ENCODE measurements around the gene ST14. TPM values are rescaled to one million over a fixed set of nuclear protein-coding genes. Genes with fewer than 3 reads are reported as not detected.
A peak's percentile ranks its signal among the peaks of the same experiment; 100 is the strongest.

Gene ST14
- polyA plus RNA-seq, 1 experiment, result not detected

DNA sequence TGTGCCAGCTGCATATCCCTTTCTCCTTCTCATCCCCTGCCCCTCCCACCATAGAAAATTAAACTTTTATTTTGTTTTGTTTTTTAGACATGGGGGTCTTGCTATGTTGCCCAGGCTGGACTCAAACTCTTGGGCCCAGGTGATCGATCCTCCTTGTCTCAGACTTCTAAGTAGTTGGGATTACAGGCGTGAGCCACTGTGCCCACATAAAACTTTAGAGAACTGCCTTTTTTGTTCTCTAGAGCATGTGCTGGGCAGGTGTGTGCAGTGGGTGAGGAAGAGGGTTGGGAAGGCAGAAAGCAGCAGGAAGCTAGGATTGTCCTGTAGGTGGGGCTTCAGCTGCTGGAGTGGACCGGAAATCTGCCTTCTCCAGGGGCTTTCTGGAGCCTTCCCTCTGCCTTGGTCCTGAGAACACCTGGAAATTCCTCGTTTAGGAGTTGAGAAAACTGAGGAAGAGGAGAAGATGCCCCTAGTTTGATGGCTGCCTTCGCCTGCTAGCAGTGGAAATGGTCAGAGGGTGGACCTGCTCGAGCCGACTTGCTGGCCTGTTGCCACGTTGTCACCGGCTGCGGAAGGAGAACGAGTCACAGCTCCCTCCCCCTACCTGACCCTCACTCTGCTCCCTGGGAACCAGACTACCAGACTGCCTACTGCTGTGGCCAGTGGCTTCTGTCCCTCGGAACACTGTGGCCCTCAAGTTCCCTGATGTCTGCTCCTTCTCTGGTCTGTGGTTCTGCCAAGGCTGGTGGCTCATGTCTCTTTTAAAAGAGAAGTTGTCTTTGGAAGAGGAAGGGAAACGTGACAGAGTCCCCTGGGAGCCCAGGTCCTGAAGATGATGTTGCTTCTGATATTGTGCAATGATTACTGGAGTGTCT, 4.0 kb downstream of the ST14 start:
- H3K27me3 ChIP-seq (ENCODE audit: control insufficient read depth, insufficient read depth, low read length), result peaks cover 38% of the 10 kb centered on the region
- POLR2A ChIA-PET, result no interaction called here
- H3K4me3 ChIP-seq (ENCODE audit: low read depth, low read length), result no peak overlapping the region
- TF ChIP-seq, protein P1, sequence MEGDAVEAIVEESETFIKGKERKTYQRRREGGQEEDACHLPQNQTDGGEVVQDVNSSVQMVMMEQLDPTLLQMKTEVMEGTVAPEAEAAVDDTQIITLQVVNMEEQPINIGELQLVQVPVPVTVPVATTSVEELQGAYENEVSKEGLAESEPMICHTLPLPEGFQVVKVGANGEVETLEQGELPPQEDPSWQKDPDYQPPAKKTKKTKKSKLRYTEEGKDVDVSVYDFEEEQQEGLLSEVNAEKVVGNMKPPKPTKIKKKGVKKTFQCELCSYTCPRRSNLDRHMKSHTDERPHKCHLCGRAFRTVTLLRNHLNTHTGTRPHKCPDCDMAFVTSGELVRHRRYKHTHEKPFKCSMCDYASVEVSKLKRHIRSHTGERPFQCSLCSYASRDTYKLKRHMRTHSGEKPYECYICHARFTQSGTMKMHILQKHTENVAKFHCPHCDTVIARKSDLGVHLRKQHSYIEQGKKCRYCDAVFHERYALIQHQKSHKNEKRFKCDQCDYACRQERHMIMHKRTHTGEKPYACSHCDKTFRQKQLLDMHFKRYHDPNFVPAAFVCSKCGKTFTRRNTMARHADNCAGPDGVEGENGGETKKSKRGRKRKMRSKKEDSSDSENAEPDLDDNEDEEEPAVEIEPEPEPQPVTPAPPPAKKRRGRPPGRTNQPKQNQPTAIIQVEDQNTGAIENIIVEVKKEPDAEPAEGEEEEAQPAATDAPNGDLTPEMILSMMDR (IDR thresholded peaks at IDR 0.05; ENCODE audit: insufficient read depth, low read depth, low read length), result no peak
- CTCF ChIA-PET, result interaction anchor here (1.2 kb wide), 1 partner anchor 13 kb away, joined by 3 read pairs; no protein-coding TSS in a partner anchor
- DNase-seq (ENCODE audit: low read depth), result no peak
- no peaks in the 10 kb centered on the region for H3K36me3 ChIP-seq (ENCODE audit: control insufficient read depth, insufficient read depth, low read length)

DNA sequence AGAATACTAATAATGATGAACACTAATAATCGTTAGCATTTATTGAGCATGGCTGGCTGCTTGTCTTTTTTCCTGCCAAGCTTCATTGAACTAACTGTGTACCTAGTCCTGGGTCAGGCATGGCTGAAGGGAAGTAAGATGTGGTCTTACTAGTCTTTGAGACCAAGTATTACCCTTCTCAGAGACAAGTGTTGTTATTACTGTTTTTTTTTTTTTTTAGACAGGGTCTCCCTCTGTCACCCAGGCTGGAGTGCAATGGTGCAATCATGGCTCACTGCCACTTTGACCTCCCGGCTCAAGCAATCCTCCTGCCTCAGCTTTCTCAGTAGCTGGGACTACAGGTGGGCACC, 4.6 kb downstream of the ST14 start:
- TF ChIP-seq, protein P1 (IDR thresholded peaks at IDR 0.05; ENCODE audit: insufficient read depth, low read depth, low read length), result no peak
- POLR2A ChIA-PET, result no interaction called here
- Histone ChIP-seq H3K4me3 (ENCODE audit: low read depth, low read length) (no peak overlapping the region), H3K27me3 (ENCODE audit: control insufficient read depth, insufficient read depth, low read length) (peaks cover 33% of the 10 kb centered on the region), H3K36me3 (ENCODE audit: control insufficient read depth, insufficient read depth, low read length) (no peaks in the 10 kb centered on the region)
- CTCF ChIA-PET, result no interaction called here
- no peak for DNase-seq (ENCODE audit: low read depth)

DNA sequence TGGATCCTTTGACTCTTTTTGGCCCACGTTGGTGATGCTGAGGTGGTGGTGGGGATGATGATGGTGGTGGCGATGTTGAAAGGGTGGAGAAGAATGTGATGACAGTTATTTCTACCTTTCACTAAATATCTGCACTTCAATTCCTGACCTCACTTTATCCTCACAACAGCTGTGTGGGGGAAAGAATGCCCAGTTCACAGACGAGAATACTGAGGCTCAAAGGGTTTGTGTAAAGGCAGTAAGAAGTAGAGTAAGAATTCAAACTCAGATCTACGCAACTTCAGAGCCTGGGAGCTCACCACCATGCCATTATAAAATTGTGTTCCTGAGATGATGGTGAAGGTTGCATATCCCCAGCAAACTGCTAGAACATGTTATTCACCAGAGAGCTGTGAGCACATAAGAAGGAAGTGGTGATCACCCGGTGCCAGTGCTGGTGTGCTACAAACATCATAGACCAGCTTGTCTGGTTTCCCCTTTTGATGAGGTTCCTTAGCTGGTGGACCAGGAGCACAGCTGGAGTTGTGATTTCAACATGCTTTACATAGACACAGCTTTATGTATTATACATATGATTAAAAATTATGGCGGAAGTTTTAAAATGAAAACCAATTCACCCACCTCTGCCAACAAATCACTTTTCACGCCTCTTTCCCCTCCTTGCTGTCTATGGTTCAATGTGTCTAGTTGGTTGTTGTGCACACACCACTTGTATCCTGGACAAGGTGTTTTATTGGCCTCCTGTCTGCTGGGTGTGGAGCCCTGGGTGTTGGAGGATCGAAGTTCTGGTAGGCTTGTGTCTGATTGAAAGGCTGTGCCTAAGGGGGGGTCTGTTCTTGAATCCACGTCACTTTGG, 6.2 kb downstream of the ST14 start:
- H3K4me3 ChIP-seq (ENCODE audit: low read depth, low read length), result no peak overlapping the region
- POLR2A ChIA-PET, result no interaction called here
- no peaks in the 10 kb centered on the region for H3K36me3 ChIP-seq (ENCODE audit: control insufficient read depth, insufficient read depth, low read length)
- DNase-seq (ENCODE audit: low read depth), result no peak
- TF ChIP-seq, protein P1 (IDR thresholded peaks at IDR 0.05; ENCODE audit: insufficient read depth, low read depth, low read length), result no peak
- H3K27me3 ChIP-seq (ENCODE audit: control insufficient read depth, insufficient read depth, low read length), result peaks cover 24% of the 10 kb centered on the region
- CTCF ChIA-PET, result no interaction called here

DNA sequence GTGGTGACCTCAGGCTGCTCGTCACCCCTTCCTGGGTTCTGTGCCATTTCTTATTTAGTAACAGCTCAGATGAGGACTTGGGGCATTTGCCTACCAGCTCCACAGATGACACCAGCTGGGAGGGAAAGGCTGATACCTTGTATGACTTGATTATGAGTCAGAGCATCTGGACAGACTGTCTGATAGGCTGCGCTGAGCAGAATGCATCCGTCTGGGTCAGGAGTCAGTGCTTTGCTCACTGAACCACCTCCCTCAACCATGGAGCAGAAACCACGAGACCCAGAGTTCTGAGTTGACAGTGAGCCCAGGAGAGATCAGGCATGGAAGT, 6.8 kb downstream of the ST14 start:
- H3K36me3 ChIP-seq (ENCODE audit: control insufficient read depth, insufficient read depth, low read length), result no peaks in the 10 kb centered on the region
- TF ChIP-seq, protein P1 (IDR thresholded peaks at IDR 0.05; ENCODE audit: insufficient read depth, low read depth, low read length), result no peak
- peak; percentile 74 for DNase-seq (ENCODE audit: low read depth)
- H3K27me3 ChIP-seq (ENCODE audit: control insufficient read depth, insufficient read depth, low read length), result peaks cover 19% of the 10 kb centered on the region
- POLR2A ChIA-PET, result no interaction called here
- CTCF ChIA-PET, result no interaction called here
- no peak overlapping the region for H3K4me3 ChIP-seq (ENCODE audit: low read depth, low read length)

DNA sequence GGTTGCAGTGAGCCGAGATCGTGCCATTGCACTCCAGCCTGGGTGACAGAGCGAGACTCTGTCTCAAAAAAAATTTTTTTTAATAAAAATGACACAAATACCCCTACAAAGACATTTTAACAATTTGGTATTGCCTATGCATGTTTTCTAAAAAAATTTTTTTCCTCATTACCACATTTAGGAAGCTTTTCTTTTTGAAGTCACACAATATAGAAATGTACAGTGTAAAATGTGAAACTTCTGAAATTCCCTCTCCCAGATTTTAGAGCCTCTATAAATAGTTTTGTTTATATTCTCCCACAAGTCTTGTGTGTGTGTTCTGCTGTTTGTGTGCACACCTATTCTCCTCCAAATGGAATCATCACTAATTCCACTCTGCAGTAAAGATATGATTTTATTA, 7.6 kb downstream of the ST14 start:
- Histone ChIP-seq H3K4me3 (ENCODE audit: low read depth, low read length) (no peak overlapping the region), H3K27me3 (ENCODE audit: control insufficient read depth, insufficient read depth, low read length) (peaks cover 13% of the 10 kb centered on the region; the same call in 1 of the 2 replicates), H3K36me3 (ENCODE audit: control insufficient read depth, insufficient read depth, low read length) (no peaks in the 10 kb centered on the region)
- ChIA-PET CTCF (no interaction called here), POLR2A (no interaction called here)
- TF ChIP-seq, protein P1 (IDR thresholded peaks at IDR 0.05; ENCODE audit: insufficient read depth, low read depth, low read length), result no peak
- no peak for DNase-seq (ENCODE audit: low read depth)

Data from BJ (cell line).